ENCODE measurements around the gene POLR1D. TPM values are rescaled to one million over a fixed set of nuclear protein-coding genes. Genes with fewer than 3 reads are reported as not detected.
A peak's percentile ranks its signal among the peaks of the same experiment; 100 is the strongest.

Gene POLR1D
- total RNA-seq, 2 experiments from 2014 or later: 132 to 142 TPM

DNA sequence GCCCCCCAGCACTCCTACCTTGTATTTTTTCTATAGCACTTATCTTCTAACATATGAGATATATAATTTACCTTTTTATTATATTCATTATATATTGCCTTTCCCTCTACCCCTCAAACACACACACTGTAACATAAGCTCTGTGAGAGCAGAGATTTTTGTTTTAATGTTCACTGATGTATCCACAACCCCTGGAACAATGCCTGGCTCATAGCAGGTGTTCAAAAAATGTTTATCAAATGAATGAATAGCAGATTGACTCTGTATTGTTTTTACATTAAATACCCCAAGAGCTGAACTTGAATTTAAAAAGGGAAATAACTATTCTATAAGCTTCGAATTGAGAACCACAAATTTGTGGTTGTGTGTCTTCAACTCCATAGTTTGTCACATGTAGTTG, 11.0 kb downstream of the POLR1D start:
- H3K27ac Mint-ChIP-seq: no peak overlapping the region
- intact Hi-C loops (cut with micrococcal nuclease): no loop called here
- H3K4me1 Mint-ChIP-seq (ENCODE audit: low read depth): peaks cover 48% of the 10 kb centered on the region
- H3K36me3 Mint-ChIP-seq (ENCODE audit: low read depth): peaks cover 35% of the 10 kb centered on the region
- H3K9me3 Mint-ChIP-seq: no peaks in the 10 kb centered on the region
- CTCF ChIA-PET: interaction anchor here (1.0 kb wide), 1 partner anchor 29 kb away, joined by 4 read pairs; no protein-coding TSS in a partner anchor
- H3K27me3 Mint-ChIP-seq (ENCODE audit: low read depth): no peaks in the 10 kb centered on the region
- no peak overlapping the region for H3K4me3 Mint-ChIP-seq
- no peak for DNase-seq

DNA sequence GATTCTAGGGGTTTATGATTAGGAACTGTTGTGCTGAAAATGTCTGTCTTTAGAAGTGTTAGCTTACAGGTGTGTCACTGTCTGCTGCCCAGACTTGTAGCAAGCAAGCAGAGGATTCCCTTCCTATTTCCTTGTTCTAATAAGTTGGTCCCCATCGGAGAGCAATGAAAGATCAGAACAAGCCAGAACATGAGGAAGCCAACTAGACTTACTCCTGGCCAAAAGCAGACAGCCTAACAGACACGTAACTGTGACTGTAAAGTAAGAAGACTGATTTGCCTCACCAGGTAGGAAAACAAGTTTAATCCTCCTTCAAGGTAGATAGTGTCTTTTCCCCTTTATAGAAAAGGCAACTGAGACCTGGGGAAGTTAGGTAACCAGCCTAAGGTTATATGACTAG, 12.5 kb downstream of the POLR1D start:
- Mint-ChIP-seq H3K36me3 (ENCODE audit: low read depth) (peaks cover 28% of the 10 kb centered on the region), H3K4me1 (ENCODE audit: low read depth) (peaks cover 50% of the 10 kb centered on the region), H3K9me3 (no peaks in the 10 kb centered on the region), H3K27me3 (ENCODE audit: low read depth) (no peaks in the 10 kb centered on the region), H3K27ac (no peak overlapping the region), H3K4me3 (no peak overlapping the region)
- CTCF ChIA-PET: no interaction called here
- intact Hi-C loops (cut with micrococcal nuclease): no loop called here
- no peak for DNase-seq

DNA sequence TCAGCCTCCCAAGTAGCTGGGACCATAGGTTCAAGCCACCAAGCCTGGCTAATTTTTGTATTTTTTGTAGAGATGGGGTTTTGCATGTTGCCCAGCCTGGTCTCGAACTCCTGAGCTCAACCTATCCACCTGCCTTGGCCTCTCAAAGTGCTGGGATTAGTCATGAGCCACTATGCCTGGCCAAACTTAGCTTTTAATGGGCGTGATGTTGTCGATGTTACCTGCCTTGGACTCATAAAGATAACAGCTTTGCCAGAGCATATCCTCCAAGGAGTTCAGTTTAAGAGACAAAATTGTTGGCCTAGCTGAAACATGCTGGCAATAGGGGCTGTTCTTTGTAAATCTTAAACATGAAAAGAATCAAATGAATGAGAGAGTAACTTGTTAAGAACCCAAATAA, 13.1 kb downstream of the POLR1D start:
- H3K9me3 Mint-ChIP-seq: no peaks in the 10 kb centered on the region
- no peak overlapping the region for H3K4me3 Mint-ChIP-seq
- H3K27me3 Mint-ChIP-seq (ENCODE audit: low read depth): no peaks in the 10 kb centered on the region
- no peak for DNase-seq
- peaks cover 50% of the 10 kb centered on the region for H3K4me1 Mint-ChIP-seq (ENCODE audit: low read depth)
- CTCF ChIA-PET: interaction anchor here (0.7 kb wide), 1 partner anchor 296 kb away, joined by 5 read pairs; no protein-coding TSS in a partner anchor
- intact Hi-C loops (cut with micrococcal nuclease): no loop called here
- peaks cover 28% of the 10 kb centered on the region for H3K36me3 Mint-ChIP-seq (ENCODE audit: low read depth)
- no peak overlapping the region for H3K27ac Mint-ChIP-seq

DNA sequence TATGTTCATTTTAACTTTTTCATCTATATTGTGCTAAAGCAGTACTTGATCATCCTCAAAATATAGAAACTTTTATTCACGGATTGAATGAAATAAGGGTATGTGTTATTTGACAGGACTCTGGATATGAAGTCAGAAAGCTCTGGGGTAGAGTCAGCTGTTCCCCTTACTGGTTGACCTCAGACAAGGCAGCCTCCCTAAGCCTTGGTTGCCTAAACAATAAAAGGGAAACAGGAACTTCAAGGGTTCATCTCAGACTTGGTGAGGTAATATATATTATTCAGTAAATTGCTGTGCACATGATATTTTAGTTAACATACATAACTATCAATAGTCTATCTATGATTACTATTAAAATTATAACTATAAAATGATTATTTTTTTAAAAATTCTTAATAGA, 13.6 kb downstream of the POLR1D start:
- CTCF ChIA-PET: interaction anchor here (0.7 kb wide), 1 partner anchor 296 kb away, joined by 5 read pairs; no protein-coding TSS in a partner anchor
- H3K27ac Mint-ChIP-seq: no peak overlapping the region
- DNase-seq: no peak
- peaks cover 52% of the 10 kb centered on the region for H3K4me1 Mint-ChIP-seq (ENCODE audit: low read depth)
- intact Hi-C loops (cut with micrococcal nuclease): no loop called here
- H3K36me3 Mint-ChIP-seq (ENCODE audit: low read depth): peaks cover 27% of the 10 kb centered on the region
- H3K4me3 Mint-ChIP-seq: no peak overlapping the region
- H3K27me3 Mint-ChIP-seq (ENCODE audit: low read depth): no peaks in the 10 kb centered on the region
- no peaks in the 10 kb centered on the region for H3K9me3 Mint-ChIP-seq

DNA sequence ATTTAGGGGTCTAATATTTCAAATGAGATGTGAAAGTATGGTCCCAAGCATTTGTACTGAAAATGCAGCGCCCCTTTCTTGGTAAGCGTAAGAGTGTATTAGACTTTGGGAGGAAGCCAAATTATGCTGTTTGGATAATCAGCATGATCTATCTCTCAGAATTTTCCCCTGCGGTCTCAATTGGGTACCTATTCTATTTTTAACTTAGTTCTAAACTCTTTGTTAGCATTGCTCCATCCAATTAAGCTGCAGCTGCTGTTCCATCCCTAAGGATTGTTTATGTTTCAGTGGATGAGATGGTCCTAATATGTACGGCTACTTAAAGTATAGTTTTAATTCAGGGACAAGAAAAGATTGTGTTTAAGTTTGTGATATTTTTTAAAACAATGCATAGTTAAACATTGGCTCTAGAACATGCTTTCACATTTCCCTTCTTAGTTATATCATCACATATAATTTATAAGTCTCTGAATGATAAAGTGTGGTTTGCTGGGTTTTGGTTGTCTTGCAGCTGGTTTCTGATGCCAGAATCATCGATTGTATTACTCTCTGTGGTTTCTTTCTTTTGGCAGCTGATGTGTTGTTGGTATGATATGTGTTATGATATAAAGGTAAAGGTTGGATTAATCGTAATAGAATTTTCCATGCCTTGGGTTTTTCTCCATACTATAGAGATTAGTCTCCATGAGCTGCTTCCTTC, 15.0 kb downstream of the POLR1D start:
- peaks cover 46% of the 10 kb centered on the region for H3K4me1 Mint-ChIP-seq (ENCODE audit: low read depth)
- no peaks in the 10 kb centered on the region for H3K9me3 Mint-ChIP-seq
- peaks cover 13% of the 10 kb centered on the region for H3K36me3 Mint-ChIP-seq (ENCODE audit: low read depth)
- no peak overlapping the region for H3K4me3 Mint-ChIP-seq
- DNase-seq: no peak
- H3K27me3 Mint-ChIP-seq (ENCODE audit: low read depth): no peaks in the 10 kb centered on the region
- CTCF ChIA-PET: interaction anchor here (0.6 to 0.7 kb wide), 2 partner anchors 192 to 260 kb away, joined by 3 read pairs; no protein-coding TSS in a partner anchor
- H3K27ac Mint-ChIP-seq: peak overlapping the region; percentile 35
- intact Hi-C loops (cut with micrococcal nuclease): no loop called here

DNA sequence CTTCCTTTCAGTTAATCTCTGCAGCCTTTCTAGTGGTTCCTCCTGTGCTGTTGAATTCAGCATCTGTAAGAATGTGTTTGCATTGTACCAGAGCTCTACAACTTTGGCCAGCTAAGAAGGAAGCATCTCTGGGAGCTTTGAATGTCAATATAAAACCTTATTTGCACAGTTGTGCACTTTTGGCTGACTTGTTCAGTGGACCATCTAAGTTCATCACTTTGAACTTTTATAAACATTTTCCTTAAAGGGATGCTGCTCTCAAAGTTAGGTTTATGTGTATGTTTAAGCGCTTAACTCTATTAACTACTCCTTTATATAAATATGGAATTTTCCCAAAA, 15.6 kb downstream of the POLR1D start:
- no peak overlapping the region for H3K27ac Mint-ChIP-seq

DNA sequence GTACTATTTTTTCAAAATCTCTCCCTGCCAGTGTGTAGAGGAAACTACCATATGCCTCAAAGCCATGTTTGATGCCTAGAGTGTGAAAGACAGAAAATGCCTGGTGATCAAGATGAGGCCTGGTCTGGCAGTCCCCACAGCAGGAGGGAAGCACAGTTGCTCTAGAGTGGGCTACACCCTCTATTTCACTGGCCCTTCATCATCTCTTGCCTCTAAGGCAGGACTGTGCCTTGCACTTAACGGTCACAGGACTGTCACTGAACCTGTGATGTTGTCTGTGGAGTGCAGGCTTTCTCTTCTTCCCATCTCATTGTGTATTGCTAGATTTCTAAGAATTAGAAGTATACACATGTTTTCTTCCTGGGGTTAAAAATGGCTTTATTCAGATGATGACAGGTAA, 16.3 kb downstream of the POLR1D start:
- Mint-ChIP-seq H3K4me3 (no peak overlapping the region), H3K27me3 (ENCODE audit: low read depth) (no peaks in the 10 kb centered on the region), H3K4me1 (ENCODE audit: low read depth) (peaks cover 52% of the 10 kb centered on the region), H3K27ac (no peak overlapping the region), H3K9me3 (no peaks in the 10 kb centered on the region), H3K36me3 (ENCODE audit: low read depth) (peaks cover 7% of the 10 kb centered on the region)
- CTCF ChIA-PET: no interaction called here
- intact Hi-C loops (cut with micrococcal nuclease): no loop called here
- DNase-seq: no peak

More for the DNA sequence above, 15.6 kb downstream of the POLR1D start:
- intact Hi-C loops (cut with micrococcal nuclease): no loop called here
- Mint-ChIP-seq H3K27me3 (ENCODE audit: low read depth) (no peaks in the 10 kb centered on the region), H3K4me3 (no peak overlapping the region), H3K4me1 (ENCODE audit: low read depth) (peaks cover 49% of the 10 kb centered on the region), H3K9me3 (no peaks in the 10 kb centered on the region), H3K36me3 (ENCODE audit: low read depth) (peaks cover 11% of the 10 kb centered on the region)
- DNase-seq: no peak
- CTCF ChIA-PET: interaction anchor here (0.6 to 0.7 kb wide), 2 partner anchors 192 to 261 kb away, joined by 3 read pairs; no protein-coding TSS in a partner anchor

DNA sequence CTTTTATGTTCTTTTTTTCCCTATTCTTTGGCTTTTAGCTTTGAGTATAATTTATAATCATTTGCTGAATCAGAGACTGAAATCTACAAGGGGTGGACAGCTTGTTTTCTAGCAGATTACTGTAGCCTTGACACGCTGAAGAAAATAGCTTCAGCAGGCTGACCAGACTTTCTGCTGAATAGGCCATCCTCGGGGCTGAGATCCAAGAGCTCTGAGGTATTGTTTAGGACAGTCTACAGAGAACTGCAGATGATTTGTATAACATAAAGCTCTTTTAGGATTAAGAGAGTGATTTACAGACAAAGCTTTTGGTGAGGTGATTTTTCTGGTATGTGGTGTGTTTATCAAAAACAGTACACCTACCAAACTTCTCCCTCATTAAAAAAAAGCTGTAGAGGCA, 16.8 kb downstream of the POLR1D start:
- Mint-ChIP-seq H3K27me3 (ENCODE audit: low read depth) (no peaks in the 10 kb centered on the region), H3K4me1 (ENCODE audit: low read depth) (peaks cover 55% of the 10 kb centered on the region), H3K36me3 (ENCODE audit: low read depth) (peaks cover 7% of the 10 kb centered on the region), H3K9me3 (no peaks in the 10 kb centered on the region), H3K27ac (no peak overlapping the region), H3K4me3 (no peak overlapping the region)
- intact Hi-C loops (cut with micrococcal nuclease): no loop called here
- CTCF ChIA-PET: interaction anchor here (0.6 kb wide), 1 partner anchor 232 kb away, joined by 3 read pairs; no protein-coding TSS in a partner anchor
- no peak for DNase-seq

DNA sequence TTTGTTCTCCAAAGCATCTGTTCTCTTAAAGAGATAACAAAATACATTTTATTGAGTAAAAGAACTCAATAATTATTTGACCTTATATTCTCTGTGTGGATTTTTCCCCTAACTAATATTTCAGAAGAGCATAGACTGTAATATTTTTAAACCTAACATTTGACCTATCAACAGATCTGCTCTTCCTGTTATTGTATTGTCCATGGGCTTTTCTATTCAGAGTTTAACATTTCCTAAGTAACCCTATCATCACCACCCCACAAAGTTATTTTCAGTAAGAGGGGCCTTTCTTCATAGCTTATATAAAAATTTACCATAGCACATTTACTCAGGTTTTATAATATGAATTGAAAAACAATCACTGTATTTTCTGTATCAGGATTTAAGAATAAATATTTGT, 17.5 kb downstream of the POLR1D start:
- DNase-seq: no peak
- intact Hi-C loops (cut with micrococcal nuclease): no loop called here
- H3K27ac Mint-ChIP-seq: no peak overlapping the region
- CTCF ChIA-PET: interaction anchor here (0.6 kb wide), 2 partner anchors 233 to 361 kb away, joined by 3 read pairs; no protein-coding TSS in a partner anchor
- no peaks in the 10 kb centered on the region for H3K27me3 Mint-ChIP-seq (ENCODE audit: low read depth)
- H3K4me1 Mint-ChIP-seq (ENCODE audit: low read depth): peaks cover 56% of the 10 kb centered on the region
- H3K9me3 Mint-ChIP-seq: no peaks in the 10 kb centered on the region
- H3K36me3 Mint-ChIP-seq (ENCODE audit: low read depth): peaks cover 5% of the 10 kb centered on the region
- H3K4me3 Mint-ChIP-seq: no peak overlapping the region

DNA sequence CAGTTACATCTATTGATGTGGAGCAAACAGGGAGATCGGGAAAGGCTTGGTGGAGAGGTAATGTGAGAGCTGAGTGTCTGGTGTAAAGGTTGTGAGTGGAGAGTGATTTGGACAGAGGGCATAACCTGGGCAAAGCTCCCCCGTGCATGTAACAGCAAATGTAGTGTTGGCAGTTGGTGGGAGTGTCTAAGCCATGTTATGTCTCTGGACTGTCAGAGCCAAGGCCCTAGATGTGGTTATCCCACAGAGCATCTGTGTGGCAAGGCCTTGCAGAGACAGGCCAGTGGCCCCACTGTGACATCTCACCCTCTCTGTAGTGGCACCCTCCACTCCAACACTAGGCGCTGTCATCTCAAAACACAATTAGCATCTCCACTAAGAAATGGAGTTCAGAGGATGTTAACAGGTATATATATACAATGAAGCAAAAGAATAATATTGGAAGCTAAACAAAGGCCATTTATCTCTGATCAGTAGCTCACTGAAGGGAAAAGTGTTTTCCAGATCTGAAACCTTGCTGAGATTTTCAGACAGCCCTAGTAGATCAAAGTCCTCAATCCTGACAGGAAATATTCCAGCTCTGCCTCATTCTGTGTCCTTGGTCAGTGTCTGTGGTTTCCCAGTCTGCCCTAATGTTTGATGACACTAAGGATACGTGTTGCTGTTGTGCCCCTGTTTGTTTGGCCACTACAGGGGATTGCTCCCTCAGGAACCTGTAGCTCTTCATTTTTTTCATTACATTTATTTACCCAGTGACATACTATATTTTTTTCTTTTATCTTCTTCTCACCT, 20.2 kb downstream of the POLR1D start:
- Mint-ChIP-seq H3K36me3 (ENCODE audit: low read depth) (peaks cover 19% of the 10 kb centered on the region), H3K4me1 (ENCODE audit: low read depth) (peaks cover 42% of the 10 kb centered on the region), H3K9me3 (no peaks in the 10 kb centered on the region), H3K4me3 (no peak overlapping the region), H3K27me3 (ENCODE audit: low read depth) (no peaks in the 10 kb centered on the region), H3K27ac (no peak overlapping the region)
- intact Hi-C loops (cut with micrococcal nuclease): no loop called here
- CTCF ChIA-PET: no interaction called here
- DNase-seq: no peak

DNA sequence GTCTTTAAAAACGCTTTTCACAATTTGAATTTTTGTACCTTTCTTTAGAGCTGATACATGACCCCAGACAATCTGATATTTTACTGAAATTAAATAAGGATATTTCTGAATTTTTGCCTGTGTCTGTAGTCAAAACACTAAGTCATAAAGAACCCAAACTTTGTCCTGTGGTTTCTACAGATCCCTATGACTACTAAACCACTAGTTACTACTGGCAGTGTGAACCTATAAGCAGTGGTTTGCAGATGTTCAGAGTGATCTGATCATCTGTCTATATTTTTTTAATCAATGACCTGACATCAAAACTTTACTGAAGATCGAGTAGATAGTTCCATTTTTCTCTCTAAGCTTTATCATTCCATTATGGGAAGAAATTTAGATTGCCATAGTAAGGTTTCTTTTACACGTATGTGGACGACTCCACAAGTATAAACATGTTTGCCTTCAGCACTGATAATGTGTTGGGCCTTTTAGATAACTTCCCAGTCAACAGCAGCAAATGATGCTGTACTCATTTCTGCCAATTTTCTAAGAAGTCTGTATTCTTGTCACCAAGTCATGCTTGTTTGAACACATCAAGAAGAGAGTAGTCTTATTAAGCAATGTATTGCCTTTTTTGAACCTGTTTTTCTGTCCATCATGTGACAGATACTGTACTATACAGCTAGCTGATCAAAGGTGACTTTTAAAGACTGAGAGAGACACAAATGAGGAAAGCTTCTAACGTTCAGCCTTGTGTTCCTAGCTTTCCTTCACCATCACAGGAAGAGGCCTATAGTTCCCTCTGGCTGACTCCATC, 21.8 kb downstream of the POLR1D start:
- Mint-ChIP-seq H3K27ac (no peak overlapping the region), H3K27me3 (ENCODE audit: low read depth) (no peaks in the 10 kb centered on the region), H3K4me3 (no peak overlapping the region), H3K9me3 (peaks cover 1% of the 10 kb centered on the region), H3K4me1 (ENCODE audit: low read depth) (peaks cover 32% of the 10 kb centered on the region), H3K36me3 (ENCODE audit: low read depth) (peaks cover 23% of the 10 kb centered on the region)
- CTCF ChIA-PET: no interaction called here
- DNase-seq: no peak
- intact Hi-C loops (cut with micrococcal nuclease): no loop called here

DNA sequence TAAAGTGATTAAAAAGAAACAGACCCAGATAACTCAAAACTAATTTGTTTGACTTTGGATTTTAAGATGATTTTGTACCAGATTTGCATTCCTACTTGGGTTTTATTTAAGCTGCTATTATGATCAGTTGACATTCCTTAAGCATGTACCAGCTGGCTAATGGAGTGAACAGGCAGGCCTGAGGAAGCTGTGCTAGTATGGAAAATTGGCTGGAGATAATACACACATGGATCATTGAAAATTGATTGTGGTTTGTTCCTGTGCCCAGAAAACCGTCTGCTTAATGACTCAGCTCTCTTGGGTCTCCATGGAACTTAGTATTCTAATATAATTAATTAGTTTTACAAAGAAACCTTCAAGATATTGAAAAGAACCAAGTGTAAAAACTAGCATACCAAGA, 22.6 kb downstream of the POLR1D start:
- Mint-ChIP-seq H3K4me3 (no peak overlapping the region), H3K4me1 (ENCODE audit: low read depth) (peaks cover 28% of the 10 kb centered on the region), H3K36me3 (ENCODE audit: low read depth) (peaks cover 29% of the 10 kb centered on the region), H3K27ac (no peak overlapping the region), H3K9me3 (peaks cover 1% of the 10 kb centered on the region), H3K27me3 (ENCODE audit: low read depth) (no peaks in the 10 kb centered on the region)
- CTCF ChIA-PET: no interaction called here
- intact Hi-C loops (cut with micrococcal nuclease): no loop called here
- no peak for DNase-seq

Measured in activated naive CD4-positive, alpha-beta T cell treated with anti-CD3 and anti-CD28 coated beads for 36 hours (primary cell).